Activated CD8-positive, alpha-beta memory T cell treated with anti-CD3 and anti-CD28 coated beads, Interleukin-2, amount 50 U/mL, for 1 hour (primary cell): ENCODE results near the gene FIGLA.
"Not testable (repeated sequence)": the region's sequence is repeated elsewhere in the genome, so short reads cannot be mapped to it uniquely, and the experiment has no call there.

ENCODE experiments used
- DNase-seq: peaks from one replicate; pipeline ENCODE4 v3.0.0-alpha.2; 2020; ENCODE audit errors: extremely low read depth

Gene FIGLA

DNA sequence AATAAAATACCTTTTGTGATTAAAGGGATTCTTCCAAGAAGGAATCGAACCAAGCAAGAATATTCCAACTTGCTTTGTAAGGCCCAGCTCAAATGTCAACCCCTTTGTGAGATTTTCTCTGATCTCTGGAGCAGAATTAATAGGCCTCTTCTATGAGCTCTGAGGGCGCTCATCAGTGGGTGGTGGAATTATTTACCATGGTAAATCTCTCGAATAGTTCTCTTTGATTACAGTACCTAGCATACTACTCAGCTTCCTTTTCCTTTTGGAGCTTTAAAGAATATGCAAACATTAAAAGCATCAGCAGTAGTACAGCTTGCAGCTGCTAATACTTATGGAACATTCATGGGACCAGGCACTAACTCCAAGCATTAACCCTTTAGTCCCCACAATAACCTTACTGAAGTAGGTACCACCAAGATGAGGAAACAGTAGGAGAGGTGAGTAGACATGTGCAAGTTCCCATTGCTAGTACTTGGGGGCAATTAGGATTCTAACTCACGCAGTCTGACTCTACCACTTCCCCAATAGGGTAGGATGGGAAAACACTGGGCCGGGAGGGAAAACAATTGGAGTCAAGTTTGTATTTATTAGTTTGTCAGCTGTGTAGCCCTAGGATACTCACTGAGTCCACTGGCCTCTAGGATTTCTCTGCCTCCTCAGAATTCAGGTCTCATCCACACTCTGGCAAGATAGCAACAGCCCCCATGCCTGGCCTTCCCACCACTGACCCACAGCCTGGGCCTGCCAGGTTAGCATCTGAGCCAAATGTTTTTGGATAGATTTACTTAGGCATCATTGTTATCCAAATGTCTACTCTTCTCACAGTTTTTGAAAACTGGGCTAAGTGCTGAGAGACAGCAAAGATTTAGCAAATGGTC is 44.1 kb downstream of the FIGLA start:
- DNase-seq: no peak

DNA sequence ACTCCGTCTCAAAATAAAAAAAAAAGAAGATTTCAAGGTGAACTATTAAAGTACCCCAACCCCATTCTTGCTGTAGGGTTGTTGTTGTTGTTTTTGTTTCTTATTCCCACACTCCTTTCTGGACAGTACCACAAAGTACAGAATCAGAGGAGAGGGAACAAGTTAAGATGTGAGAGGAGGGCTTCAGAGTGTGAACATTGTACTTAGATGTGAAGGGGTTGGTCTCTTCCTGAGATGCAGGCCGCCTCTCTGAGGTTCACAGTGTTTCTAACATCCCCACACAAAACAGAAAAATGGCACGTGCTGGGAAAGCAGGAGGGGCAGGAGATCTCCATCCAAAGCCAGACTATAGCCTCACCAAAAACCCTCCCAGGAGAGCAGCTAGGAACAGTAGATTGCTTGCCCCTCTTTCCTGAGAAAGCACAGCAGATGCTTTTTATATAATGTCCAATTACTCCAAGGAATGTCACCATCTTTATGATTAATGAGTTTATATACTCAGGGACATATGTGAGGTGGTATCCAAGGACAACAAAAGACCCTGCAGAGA is 45.1 kb downstream of the FIGLA start:
- no peak for DNase-seq

DNA sequence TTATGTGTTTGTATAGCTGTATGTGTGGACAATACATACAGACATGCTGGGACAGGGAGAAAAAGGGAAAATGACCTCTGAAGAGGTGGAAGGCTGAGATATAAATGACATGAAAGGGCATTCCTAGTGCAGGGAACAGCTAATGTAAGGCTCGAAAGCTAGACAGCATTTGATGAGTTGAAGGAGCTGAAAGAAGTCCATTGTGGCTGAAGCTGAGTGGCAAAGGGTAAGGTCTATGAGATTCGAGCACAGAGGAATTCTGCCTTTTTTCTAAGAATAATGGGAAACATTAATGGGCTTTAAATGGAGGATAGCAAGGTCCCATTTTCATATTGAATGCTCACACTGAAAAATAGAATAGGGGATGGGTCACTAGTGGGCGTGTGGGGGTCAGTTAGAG is 46.0 kb downstream of the FIGLA start:
- DNase-seq: no peak

DNA sequence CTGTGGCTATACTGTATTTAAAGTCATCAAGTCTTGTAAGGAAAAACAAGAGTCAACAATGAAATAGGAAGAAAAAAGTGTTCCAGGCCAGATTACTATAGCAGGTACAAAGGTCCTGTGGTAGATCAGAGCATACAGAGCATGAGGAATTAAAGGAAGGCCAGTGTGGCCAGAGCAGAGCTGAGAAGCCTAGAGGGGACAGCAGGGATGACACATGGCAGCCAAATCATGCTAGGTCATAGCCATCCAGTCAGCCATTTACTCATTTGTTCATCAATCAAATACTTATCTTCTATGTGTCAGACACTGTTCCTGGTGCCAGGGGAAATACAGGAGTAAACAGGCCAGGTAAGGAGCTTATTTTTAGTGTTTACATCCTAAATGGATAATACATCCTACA is 46.8 kb downstream of the FIGLA start:
- no peak for DNase-seq

DNA sequence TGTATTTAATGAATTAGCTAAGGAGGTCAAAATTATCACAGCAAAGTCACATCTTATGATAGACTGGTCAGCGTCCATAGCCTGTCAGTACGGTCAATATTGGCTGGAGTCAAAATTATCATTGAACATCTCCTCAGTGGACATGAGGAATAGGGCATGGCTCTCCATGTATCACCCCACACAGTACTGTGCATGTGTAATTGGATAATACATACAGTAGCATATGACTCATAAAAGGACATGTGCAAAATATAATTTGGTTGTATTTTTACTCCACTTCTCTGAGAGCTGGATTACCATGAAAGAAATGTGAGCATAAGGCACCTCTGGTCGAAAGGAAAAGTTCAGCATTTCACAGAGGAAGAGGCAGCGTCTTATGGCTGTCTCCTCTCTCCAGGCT is 47.4 kb downstream of the FIGLA start:
- DNase-seq: no peak

DNA sequence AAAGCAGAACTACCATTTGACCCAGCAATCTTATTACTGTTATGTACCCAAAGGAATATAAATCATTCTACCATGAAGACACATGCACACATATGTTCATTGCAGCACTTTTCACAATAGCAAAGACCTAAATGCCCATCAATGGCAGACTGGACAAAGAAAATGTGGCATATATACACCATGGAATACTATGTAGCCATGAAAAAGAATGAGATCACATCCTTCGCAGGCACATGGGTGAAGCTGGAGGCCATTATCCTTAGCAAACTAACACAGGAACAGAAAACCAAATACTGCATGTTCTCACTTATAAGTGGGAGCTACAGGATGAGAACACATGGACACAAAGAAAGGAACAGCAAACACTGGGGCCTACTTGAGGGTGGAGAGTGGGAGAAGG is 51.0 kb downstream of the FIGLA start:
- DNase-seq: not testable (repeated sequence)

DNA sequence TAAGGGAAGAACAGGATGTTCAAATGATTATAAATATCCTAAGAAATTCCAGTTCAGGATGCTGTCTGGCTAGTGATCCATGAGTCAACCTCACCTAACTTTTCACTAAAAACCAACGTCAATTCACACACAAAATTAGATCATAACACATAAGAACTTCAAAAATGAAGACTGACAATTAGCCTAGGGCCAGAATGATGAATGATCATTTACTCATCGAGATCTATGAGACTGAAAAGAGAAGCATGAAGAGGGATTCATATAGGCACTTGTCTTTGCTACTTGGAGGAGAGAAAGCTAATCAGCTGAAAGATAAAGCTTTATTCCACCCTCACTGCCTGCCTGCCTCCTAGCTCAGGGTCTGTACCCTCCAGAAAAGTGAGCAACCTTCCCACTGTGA is 52.3 kb downstream of the FIGLA start:
- DNase-seq: no peak

DNA sequence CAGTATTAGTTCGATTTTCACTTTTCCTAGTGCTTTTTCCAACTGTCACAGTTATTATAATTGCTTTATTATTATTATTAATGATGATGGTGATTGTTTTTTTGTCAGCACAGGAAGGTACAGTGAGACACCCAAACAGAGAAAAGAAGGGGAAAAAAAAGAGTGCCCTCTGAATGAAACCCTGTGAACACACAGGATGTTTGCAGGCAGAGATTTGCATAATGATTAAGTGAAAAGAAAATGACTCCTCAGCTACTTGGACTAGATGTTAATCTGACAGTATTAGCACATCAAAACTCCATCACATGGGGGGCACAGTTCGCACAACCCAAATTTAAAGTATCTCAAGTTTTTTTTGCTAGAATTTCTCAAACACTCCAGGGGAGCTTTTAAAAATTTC is 55.4 kb downstream of the FIGLA start:
- DNase-seq: no peak

DNA sequence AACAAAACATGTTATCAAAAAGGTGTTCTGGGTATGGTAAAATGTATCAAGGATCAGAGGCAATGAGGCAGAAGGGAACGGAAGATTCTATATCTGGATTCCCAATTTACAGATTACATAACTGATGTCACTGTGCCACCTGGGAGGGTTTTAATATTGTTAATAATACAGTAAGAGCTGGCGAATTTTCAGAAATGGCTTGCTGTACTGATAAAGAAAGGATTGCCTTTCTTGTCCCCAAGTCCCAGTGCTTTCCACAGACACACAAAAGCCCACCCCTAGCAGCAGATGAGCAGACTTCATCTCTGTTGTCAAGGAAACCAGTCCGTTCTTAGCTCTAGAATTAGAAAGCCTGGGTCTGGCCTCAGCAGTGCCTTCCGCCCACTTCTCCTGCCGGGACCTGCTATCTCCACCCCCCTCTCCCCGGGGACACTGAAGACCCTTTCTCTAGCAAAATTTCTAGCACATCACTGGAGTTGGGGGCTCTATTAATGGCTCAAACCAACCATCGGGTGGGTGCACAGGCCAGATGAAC is 56.7 kb downstream of the FIGLA start:
- no peak for DNase-seq

DNA sequence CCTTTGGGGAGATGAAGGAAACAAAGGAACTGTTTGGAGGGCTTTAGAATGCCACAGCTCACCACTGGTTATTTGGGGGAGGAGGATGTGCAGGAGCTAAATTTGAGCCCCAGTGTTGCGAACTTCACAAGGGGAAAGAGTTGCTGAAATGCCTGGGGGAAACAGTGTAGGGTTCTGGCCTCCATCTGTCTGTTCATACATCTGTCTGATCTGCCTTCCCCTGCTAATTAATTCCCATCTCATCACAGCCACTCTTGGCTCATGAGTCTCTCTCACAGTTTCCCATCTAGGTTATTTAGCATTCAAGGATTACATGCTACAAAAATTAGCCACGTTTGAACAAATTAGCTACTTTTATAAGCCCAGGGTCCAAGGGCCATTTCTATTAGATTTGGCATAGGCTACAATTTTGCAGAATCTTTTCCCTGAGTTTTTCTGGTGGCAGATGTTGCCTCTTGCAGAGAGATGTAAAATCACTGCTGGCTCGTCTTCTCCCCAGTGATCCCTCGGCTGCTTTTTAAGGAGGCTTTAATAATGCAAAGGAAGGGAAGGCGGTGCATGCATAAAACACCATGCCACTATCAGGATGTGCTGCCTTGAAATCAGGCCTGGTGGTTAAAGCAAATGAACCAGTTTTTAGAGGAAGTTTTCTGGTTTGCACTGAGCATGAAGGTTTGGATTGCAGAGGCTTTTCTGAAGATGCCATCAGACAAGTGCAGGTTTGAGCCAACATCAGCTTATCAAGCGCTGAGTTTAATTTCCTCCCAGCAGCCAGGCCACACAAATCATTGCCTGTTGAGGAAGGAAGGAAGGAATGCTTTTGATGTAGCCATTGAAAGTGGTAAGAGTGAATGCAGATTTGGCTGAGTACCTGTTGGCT is 57.4 kb downstream of the FIGLA start:
- no peak for DNase-seq

DNA sequence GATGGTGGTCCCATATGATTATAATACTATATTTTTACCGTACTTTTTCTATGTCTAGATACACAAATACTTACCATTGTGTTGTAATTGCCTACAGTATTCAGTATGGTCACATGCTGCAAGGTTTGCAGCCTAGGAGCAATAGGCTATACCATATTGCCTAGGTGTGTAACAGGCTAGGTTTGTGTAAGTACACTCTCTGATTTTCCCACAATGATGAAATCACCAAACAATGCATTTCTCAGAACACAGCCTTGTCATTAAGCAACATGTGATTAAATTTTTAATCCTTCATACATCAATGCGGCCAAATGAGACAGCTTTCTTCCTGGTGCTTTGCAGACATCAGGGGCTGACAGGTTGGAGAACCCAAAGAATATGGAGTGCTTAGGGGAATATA is 59.7 kb downstream of the FIGLA start:
- no peak for DNase-seq

DNA sequence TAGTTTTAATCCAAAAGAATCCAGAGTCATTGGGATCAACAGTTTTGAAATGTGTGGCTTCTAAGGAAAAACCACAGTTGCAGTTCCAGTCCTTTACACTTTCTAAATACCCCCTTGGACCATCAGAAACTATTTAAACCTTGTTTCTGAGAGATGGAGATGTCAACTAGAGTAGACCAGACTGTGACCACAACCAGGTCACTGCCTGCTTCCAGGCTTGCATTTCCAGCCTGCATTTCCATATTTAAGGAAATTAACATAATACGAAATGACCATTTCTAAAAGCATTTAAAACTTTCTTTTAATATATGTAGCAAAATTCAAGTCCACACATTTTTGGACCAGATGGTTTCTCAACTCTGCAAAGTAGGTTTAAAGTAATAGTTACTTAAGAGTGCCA is 60.8 kb downstream of the FIGLA start:
- DNase-seq: no peak

DNA sequence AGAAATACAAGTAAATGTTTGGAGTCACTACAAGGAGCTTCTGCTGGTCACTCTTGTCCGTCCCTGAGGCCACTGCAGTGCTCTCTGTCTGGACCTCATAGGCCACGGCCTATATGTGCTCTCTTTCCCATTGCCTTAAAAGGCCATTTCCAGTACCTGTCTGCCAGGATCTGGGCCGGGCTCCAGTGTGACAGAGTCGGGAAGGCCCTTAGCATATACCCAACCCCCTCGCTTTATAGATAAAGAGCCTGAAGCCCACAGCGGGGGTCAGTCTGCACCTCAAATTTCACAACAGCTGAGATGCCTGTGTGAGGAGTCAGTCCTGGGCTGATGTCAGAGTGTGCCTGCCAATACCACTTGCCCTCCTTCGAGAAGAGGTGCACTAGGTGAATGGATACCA is 62.3 kb downstream of the FIGLA start:
- no peak for DNase-seq
